ENCODE measurements around the gene HTR3C.
A peak's percentile ranks its signal among the peaks of the same experiment; 100 is the strongest.

HTR3C gene

DNA sequence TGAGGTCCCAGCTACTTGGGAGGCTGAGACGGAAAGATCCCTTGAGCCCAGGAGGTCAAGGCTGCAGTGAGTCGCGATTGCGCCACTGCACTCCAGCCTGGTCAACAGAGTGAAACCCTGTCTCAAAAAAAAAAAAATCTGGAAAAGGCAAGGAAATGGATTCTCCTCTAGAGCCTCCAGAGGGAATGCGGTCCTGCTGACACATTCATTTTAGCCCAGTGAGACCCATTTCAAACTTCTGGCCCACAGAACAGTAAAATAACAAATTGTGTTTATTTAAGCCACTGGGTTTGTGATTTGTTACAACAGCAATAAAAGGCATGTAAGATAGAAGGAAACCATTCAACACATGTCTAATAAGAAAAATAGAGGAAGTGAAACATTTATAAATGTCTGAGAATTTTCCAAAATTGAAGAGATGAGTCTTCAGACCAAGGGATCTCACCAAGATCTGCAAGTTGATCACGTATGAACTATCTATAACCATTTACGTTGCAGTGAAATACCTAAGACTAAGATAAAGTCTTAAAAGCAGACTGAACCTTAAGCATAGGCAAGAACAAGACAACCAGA is 44.0 kb downstream of the HTR3C start, which contains the start of gene HTR3E:
Gene HTR3E, plus strand, starts transcription at position 254 of the 573 bp plus-strand sequence. CDS start 466 bp downstream, outside the sequence.
- no peak for DNase-seq

GRCh38 chr3:184097556-184097955 is 44.7 kb downstream of the HTR3C start:
- no peak for DNase-seq

DNA sequence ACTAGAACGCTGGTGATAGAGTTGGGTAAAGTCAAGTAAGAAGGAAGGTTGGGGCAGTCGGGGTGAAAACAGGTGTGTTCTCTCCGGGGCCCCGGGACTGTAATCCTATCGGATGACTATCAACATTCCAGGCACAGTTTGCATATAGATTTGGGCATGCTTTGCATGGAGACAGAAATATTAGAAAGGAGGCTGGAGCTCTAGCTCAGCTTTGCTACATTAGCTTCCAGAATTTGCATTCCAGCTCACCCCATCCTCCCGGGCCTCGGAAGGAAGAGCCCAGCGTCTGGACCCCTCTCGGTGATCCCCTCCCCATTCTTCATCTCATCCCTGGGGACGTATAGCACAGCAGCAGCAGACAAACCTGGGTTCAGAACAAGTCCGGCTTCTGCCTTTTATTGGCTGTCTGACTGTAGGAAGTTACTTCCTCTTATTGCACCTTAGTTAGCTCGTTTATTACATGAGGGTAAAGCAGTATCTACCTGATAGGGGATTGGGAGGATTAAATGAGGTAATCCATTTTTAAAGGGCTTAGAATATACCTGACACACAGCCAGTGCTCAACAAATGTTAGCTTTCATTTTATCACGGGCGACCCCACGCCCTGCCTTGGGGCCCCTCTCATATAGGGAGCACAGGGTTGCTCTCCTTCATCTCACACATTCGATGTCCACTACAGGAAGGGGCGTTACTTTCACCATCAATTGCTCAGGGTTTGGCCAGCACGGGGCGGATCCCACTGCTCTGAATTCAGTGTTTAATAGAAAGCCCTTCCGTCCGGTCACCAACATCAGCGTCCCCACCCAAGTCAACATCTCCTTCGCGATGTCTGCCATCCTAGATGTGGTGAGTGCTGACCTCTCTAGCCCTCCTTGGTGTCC is 47.2 kb downstream of the HTR3C start:
- DNase-seq, result peak; percentile 63

All from NCI-H82 (cell line).